ENCODE results near the gene GJB4. TPM values are rescaled to one million over a fixed set of nuclear protein-coding genes. Genes with fewer than 3 reads are reported as not detected.

The GJB4 gene
- total and polyA plus RNA-seq, 4 donors, result not detected

- no peak for TF ChIP-seq SP1 (IDR thresholded peaks at IDR 0.05)
- no peak for TF ChIP-seq ZBTB33 (IDR thresholded peaks at IDR 0.05)
- no peak for TF ChIP-seq ATF3 (IDR thresholded peaks at IDR 0.05)
- 83% methylated on average over 7 of the region's 7 CpGs for WGBS
- no peak for DNase-seq (ENCODE audit: low spot score)
These were observed 47.4 kb upstream of the GJB4 start for GRCh38 chr1:34712007-34712688.

GRCh38 chr1:34713443-34713842 lies 46.1 kb upstream of the GJB4 start:
- no peak overlapping the region for H3K4me3 ChIP-seq (ENCODE audit: low read depth in 1 of 3, low read length in 3 of 3)
- TF ChIP-seq NR2F2 (IDR thresholded peaks at IDR 0.05) (no peak), MAX (IDR thresholded peaks at IDR 0.05) (no peak), HNF4A (conservative IDR thresholded peaks at IDR 0.05) (no peak), ATF3 (IDR thresholded peaks at IDR 0.05) (no peak), YY1 (IDR thresholded peaks at IDR 0.05) (no peak), CTCF (IDR thresholded peaks at IDR 0.05; ENCODE audit: low read depth, low read length, missing input control) (no peak), EGR1 (IDR thresholded peaks at IDR 0.05; ENCODE audit: low read depth in 2 of 2) (no peak), GABPA (IDR thresholded peaks at IDR 0.05 in 1 of 2, conservative IDR thresholded peaks at IDR 0.05 in 1 of 2) (no peak), JUND (IDR thresholded peaks at IDR 0.05) (no peak), HNF4G (IDR thresholded peaks at IDR 0.05) (no peak), FOXA2 (IDR thresholded peaks at IDR 0.05) (no peak), ZBTB33 (IDR thresholded peaks at IDR 0.05) (no peak), SP1 (IDR thresholded peaks at IDR 0.05) (no peak), RAD21 (IDR thresholded peaks at IDR 0.05) (no peak)
- no peaks in the 10 kb centered on the region for H3K27me3 ChIP-seq (ENCODE audit: control insufficient read depth in 4 of 4, insufficient read depth in 4 of 4, low read length in 3 of 4)
- H3K9me3 ChIP-seq (ENCODE audit: control insufficient read depth in 4 of 4, low read length in 3 of 4), result no peaks in the 10 kb centered on the region
- no peaks in the 10 kb centered on the region for H3K36me3 ChIP-seq (ENCODE audit: control insufficient read depth in 4 of 4, insufficient read depth in 3 of 4, low read depth in 1 of 4, low read length in 3 of 4)
- no peaks in the 10 kb centered on the region for H3K4me1 ChIP-seq (ENCODE audit: control insufficient read depth in 4 of 4, insufficient read depth in 4 of 4, low read length in 3 of 4)
- H3K27ac ChIP-seq (ENCODE audit: low read depth in 1 of 2, low read length in 2 of 2), result no peak overlapping the region
- H3K9ac ChIP-seq (ENCODE audit: low read depth in 1 of 2, low read length in 2 of 2), result no peak overlapping the region
- 90% methylated on average over 6 of the region's 6 CpGs for WGBS
- no peak for DNase-seq (ENCODE audit: low spot score)

More at GRCh38 chr1:34712007-34712688, 47.4 kb upstream of the GJB4 start:
- Histone ChIP-seq H3K4me1 (ENCODE audit: control insufficient read depth in 4 of 4, insufficient read depth in 4 of 4, low read length in 3 of 4) (no peaks in the 10 kb centered on the region), H3K9ac (ENCODE audit: low read depth in 1 of 2, low read length in 2 of 2) (no peak overlapping the region), H3K27me3 (ENCODE audit: control insufficient read depth in 4 of 4, insufficient read depth in 4 of 4, low read length in 3 of 4) (no peaks in the 10 kb centered on the region), H3K4me3 (ENCODE audit: low read depth in 1 of 3, low read length in 3 of 3) (no peak overlapping the region), H3K27ac (ENCODE audit: low read depth in 1 of 2, low read length in 2 of 2) (no peak overlapping the region), H3K9me3 (ENCODE audit: control insufficient read depth in 4 of 4, low read length in 3 of 4) (no peaks in the 10 kb centered on the region), H3K36me3 (ENCODE audit: control insufficient read depth in 4 of 4, insufficient read depth in 3 of 4, low read depth in 1 of 4, low read length in 3 of 4) (no peaks in the 10 kb centered on the region)
